Chondrocyte (in vitro differentiated cells): ENCODE results near the gene KATNAL2. TPM values are rescaled to one million over a fixed set of nuclear protein-coding genes. Genes with fewer than 3 reads are reported as not detected.

Source experiments
- DNase-seq: peaks from one replicate; pipeline ENCODE4 v3.0.0; 2021; ENCODE audit warnings: mixed read lengths, low spot score
- H3K27ac Mint-ChIP-seq: one replicate; pipeline ENCODE4 v1.8.0; 2021; ENCODE audit warnings: mild to moderate bottlenecking, moderate library complexity, mixed read lengths; ENCODE audit not compliant: unreplicated experiment
- H3K27me3 Mint-ChIP-seq: 2 replicates; pipeline ENCODE4 v1.8.0; 2021; ENCODE audit warnings: low read depth, mixed read lengths
- H3K36me3 Mint-ChIP-seq: 2 replicates; pipeline ENCODE4 v1.8.0; 2021; ENCODE audit warnings: low read depth, mixed read lengths
- H3K4me1 Mint-ChIP-seq: 2 replicates; pipeline ENCODE4 v1.8.0; 2021; ENCODE audit warnings: low read depth, mild to moderate bottlenecking, mixed read lengths
- H3K4me3 Mint-ChIP-seq: one replicate; pipeline ENCODE4 v1.8.0; 2021; ENCODE audit warnings: mild to moderate bottlenecking, moderate library complexity, mixed read lengths; ENCODE audit not compliant: unreplicated experiment
- H3K9me3 Mint-ChIP-seq: 2 replicates; pipeline ENCODE4 v1.8.0; 2021; ENCODE audit warnings: low read depth, mixed read lengths
- CTCF ChIP-seq: fragments of 200-600 bp; sonication (generic); IDR thresholded peaks from 2 replicates; pipeline ENCODE4 v1.5.0; 2021; ENCODE audit warnings: antibody characterized with exemption, mild to moderate bottlenecking, moderate library complexity
- long read RNA-seq: library from polyadenylated mRNA; stranded (forward); transcript quantifications from one replicate; pipeline ENCODE4 v2.0.0, GENCODE V29; 2021
- total RNA-seq: library from RNA; stranded (reverse); gene quantifications from 3 replicates; pipeline ENCODE4 v1.2.1, GENCODE V29; 2021

KATNAL2 gene
- 5.8 to 9.3 TPM (median 7.4 TPM) in 3 replicates for total RNA-seq
- long read RNA-seq, partial matches to known transcripts, result 0 of 10 reads
- long read RNA-seq, other reads (novel, unspliced or antisense), result 10 of 10 reads

- peak; percentile 86 for DNase-seq
- TF ChIP-seq CTCF, result peak; percentile 7
- peak within 1 kb of the TSS; percentile 83 for H3K4me3 Mint-ChIP-seq
- no peaks in the 10 kb centered on the region for H3K27me3 Mint-ChIP-seq
- no peaks in the 10 kb centered on the region for H3K9me3 Mint-ChIP-seq
- peaks cover 29% of the 10 kb centered on the region for H3K4me1 Mint-ChIP-seq
- no peaks in the 10 kb centered on the region for H3K36me3 Mint-ChIP-seq
- H3K27ac Mint-ChIP-seq, result peak within 1 kb of the TSS; percentile 85
Observed at GRCh38 chr18:46917108-46917802, at the start of gene KATNAL2, which contains the start of gene PIAS2. TSS of gene KATNAL2 (plus strand) at chr18:46917602. CDS start at chr18:46946873, 29,271 bp downstream. TSS of gene PIAS2 (minus strand) at chr18:46917507. CDS start at chr18:46917345, 162 bp downstream.

- TF ChIP-seq CTCF, result no peak
Observed at GRCh38 chr18:46868169-46868921, 49.1 kb upstream of the KATNAL2 start.

GRCh38 chr18:46877329-46877987 is 39.9 kb upstream of the KATNAL2 start:
- H3K4me3 Mint-ChIP-seq, result no peak overlapping the region
- peaks cover 13% of the 10 kb centered on the region for H3K36me3 Mint-ChIP-seq
- H3K4me1 Mint-ChIP-seq, result no peaks in the 10 kb centered on the region
- H3K27me3 Mint-ChIP-seq, result no peaks in the 10 kb centered on the region
- H3K27ac Mint-ChIP-seq, result peak overlapping the region; percentile 45
- no peak for DNase-seq
- H3K9me3 Mint-ChIP-seq, result peaks cover 18% of the 10 kb centered on the region
- TF ChIP-seq CTCF, result no peak

More at GRCh38 chr18:46868169-46868921, 49.1 kb upstream of the KATNAL2 start:
- no peaks in the 10 kb centered on the region for H3K36me3 Mint-ChIP-seq
- H3K4me1 Mint-ChIP-seq, result peaks cover 20% of the 10 kb centered on the region
- no peak overlapping the region for H3K27ac Mint-ChIP-seq
- no peaks in the 10 kb centered on the region for H3K27me3 Mint-ChIP-seq
- H3K9me3 Mint-ChIP-seq, result peaks cover 13% of the 10 kb centered on the region
- H3K4me3 Mint-ChIP-seq, result no peak overlapping the region
- no peak for DNase-seq

- H3K9me3 Mint-ChIP-seq, result peaks cover 8% of the 10 kb centered on the region
- TF ChIP-seq CTCF, result no peak
- no peak overlapping the region for H3K4me3 Mint-ChIP-seq
- no peak overlapping the region for H3K27ac Mint-ChIP-seq
- peaks cover 7% of the 10 kb centered on the region for H3K36me3 Mint-ChIP-seq
- DNase-seq, result no peak
- no peaks in the 10 kb centered on the region for H3K27me3 Mint-ChIP-seq
- H3K4me1 Mint-ChIP-seq, result no peaks in the 10 kb centered on the region
Observed at GRCh38 chr18:46883180-46883579, 34.2 kb upstream of the KATNAL2 start.

- Mint-ChIP-seq H3K27me3 (no peaks in the 10 kb centered on the region), H3K36me3 (peaks cover 19% of the 10 kb centered on the region)
Observed at GRCh38 chr18:46886893-46887292, 30.5 kb upstream of the KATNAL2 start.

More at GRCh38 chr18:46886893-46887292, 30.5 kb upstream of the KATNAL2 start:
- Mint-ChIP-seq H3K4me1 (no peaks in the 10 kb centered on the region), H3K27ac (no peak overlapping the region), H3K9me3 (peaks cover 21% of the 10 kb centered on the region), H3K4me3 (no peak overlapping the region)
- DNase-seq, result no peak
- TF ChIP-seq CTCF, result no peak
